ENCODE data around the gene DMBX1. TPM values are rescaled to one million over a fixed set of nuclear protein-coding genes. Genes with fewer than 3 reads are reported as not detected.

Gene DMBX1
- polyA plus RNA-seq, 2 of the 4 experiments (the other 2 are of a cell fraction): 0.44 to 2.2 TPM

GRCh38 chr1:46489169-46489637 is 433 bp upstream of the DMBX1 start:
- H3K4me3 ChIP-seq: peak overlapping the region; percentile 56
- TF ChIP-seq RFX5 (IDR thresholded peaks at IDR 0.05) (no peak), EHMT2 (IDR thresholded peaks at IDR 0.05; ENCODE audit: low read depth) (no peak), REST (IDR thresholded peaks at IDR 0.05) (no peak), ZSCAN20 (CRISPR knock-in tag; IDR thresholded peaks at IDR 0.05) (no peak), ZNF302 (CRISPR knock-in tag; IDR thresholded peaks at IDR 0.05) (no peak), FOSB (CRISPR knock-in tag; IDR thresholded peaks at IDR 0.05) (no peak), HOXA7 (CRISPR knock-in tag; IDR thresholded peaks at IDR 0.05) (no peak), ESRRA (IDR thresholded peaks at IDR 0.05; ENCODE audit: borderline replicate concordance, low read length) (no peak), SMC3 (IDR thresholded peaks at IDR 0.05) (no peak), JUN (IDR thresholded peaks at IDR 0.05) (no peak), EP300 (IDR thresholded peaks at IDR 0.05) (no peak)
- peak overlapping the region; percentile 80 for H3K4me2 ChIP-seq
- no peak for FAIRE-seq
- H3K27ac ChIP-seq: peak overlapping the region; percentile 62 to 85; a peak in 5 of 6 replicates
- H3K4me1 ChIP-seq: peaks cover 4% of the 10 kb centered on the region; the same call in 1 of the 3 replicates
- ChIA-PET CTCF (interaction anchor here (1.0 to 18.2 kb wide), 5 partner anchors 12 to 87 kb away, joined by 3 to 235 read pairs (median 4); a partner anchor contains a TSS), POLR2A (no interaction called here)
- ATAC-seq: peak; percentile 11 to 19; a peak in 4 of 6 replicates
- 100% methylated on average over 2 of the region's 35 CpGs for WGBS (ENCODE audit: missing lambda C conversion rate)
- DNase-seq (ENCODE audit: low read depth in 1 of 2, low spot score in 1 of 2): no peak
- H3K9me3 ChIP-seq: no peaks in the 10 kb centered on the region

GRCh38 chr1:46490406-46490655 is 695 bp downstream of the DMBX1 start:
- Histone ChIP-seq H3K27ac (peak overlapping the region in 1 of 2 experiments; percentile 85; a peak in 3 of 6 replicates), H3K4me3 (peak overlapping the region; percentile 56; the same call in 2 of the 3 replicates), H3K4me2 (peak overlapping the region; percentile 80), H3K9me3 (no peaks in the 10 kb centered on the region), H3K4me1 (peaks cover 4% of the 10 kb centered on the region; the same call in 1 of the 3 replicates)
- FAIRE-seq: no peak
- WGBS (ENCODE audit: missing lambda C conversion rate): 86% methylated on average over 8 of the region's 25 CpGs
- POLR2A ChIA-PET: no interaction called here
- ATAC-seq: no peak
- TF ChIP-seq EHF (CRISPR knock-in tag; IDR thresholded peaks at IDR 0.05) (no peak), RFX5 (IDR thresholded peaks at IDR 0.05) (no peak), ATOH8 (CRISPR knock-in tag; IDR thresholded peaks at IDR 0.05; ENCODE audit: low read depth) (no peak), NR3C1 (IDR thresholded peaks at IDR 0.05) (no peak), ELK1 (IDR thresholded peaks at IDR 0.05; ENCODE audit: low read depth, low read length) (no peak)
- no peak for DNase-seq (ENCODE audit: low read depth in 1 of 2, low spot score in 1 of 2)
- CTCF ChIA-PET: interaction anchor here (5.5 to 18.2 kb wide), 2 partner anchors 13 to 40 kb away, joined by 33 to 235 read pairs; a partner anchor contains a TSS

- DNase-seq (ENCODE audit: low read depth in 1 of 2, low spot score in 1 of 2): no peak
- Histone ChIP-seq H3K4me1 (peaks cover 4% of the 10 kb centered on the region; the same call in 1 of the 3 replicates), H3K4me3 (no peak overlapping the region), H3K27ac (peak overlapping the region in 1 of 2 experiments; percentile 85; a peak in 1 of 6 replicates), H3K4me2 (peak overlapping the region; percentile 80), H3K9me3 (no peaks in the 10 kb centered on the region)
- no peak for TF ChIP-seq PBX3 (IDR thresholded peaks at IDR 0.05)
- no peak for TF ChIP-seq ESRRA (IDR thresholded peaks at IDR 0.05; ENCODE audit: borderline replicate concordance, low read length)
- no peak for TF ChIP-seq RCOR1 (IDR thresholded peaks at IDR 0.05; ENCODE audit: low read depth, low read length)
- TF ChIP-seq MAX (IDR thresholded peaks at IDR 0.05): no peak
- WGBS (ENCODE audit: missing lambda C conversion rate): 92% methylated on average over 34 of the region's 50 CpGs
- ChIA-PET POLR2A (no interaction called here), CTCF (interaction anchor here (18.2 kb wide), 1 partner anchor 40 kb away, joined by 235 read pairs; a partner anchor contains a TSS)
- no peak for ATAC-seq
- FAIRE-seq: no peak
These were observed 1.2 kb downstream of the DMBX1 start for GRCh38 chr1:46490656-46491442.

All from A549 (cell line).